K562 treated with DMSO at 1 percent for 4 hours (cell line): ENCODE measurements around the gene PCDHGA6. TPM values are rescaled to one million over a fixed set of nuclear protein-coding genes. Genes with fewer than 3 reads are reported as not detected.

ENCODE experiments used
- total RNA-seq: library from RNA; unstranded; fragments of 300-600 nt; gene quantifications from 2 replicates; pipeline ENCODE4 v1.2.3, GENCODE V29; 2022; ENCODE audit not compliant: insufficient read depth

PCDHGA6 gene
- total RNA-seq, 1 experiment from 2014 or later = 0.35 TPM

DNA sequence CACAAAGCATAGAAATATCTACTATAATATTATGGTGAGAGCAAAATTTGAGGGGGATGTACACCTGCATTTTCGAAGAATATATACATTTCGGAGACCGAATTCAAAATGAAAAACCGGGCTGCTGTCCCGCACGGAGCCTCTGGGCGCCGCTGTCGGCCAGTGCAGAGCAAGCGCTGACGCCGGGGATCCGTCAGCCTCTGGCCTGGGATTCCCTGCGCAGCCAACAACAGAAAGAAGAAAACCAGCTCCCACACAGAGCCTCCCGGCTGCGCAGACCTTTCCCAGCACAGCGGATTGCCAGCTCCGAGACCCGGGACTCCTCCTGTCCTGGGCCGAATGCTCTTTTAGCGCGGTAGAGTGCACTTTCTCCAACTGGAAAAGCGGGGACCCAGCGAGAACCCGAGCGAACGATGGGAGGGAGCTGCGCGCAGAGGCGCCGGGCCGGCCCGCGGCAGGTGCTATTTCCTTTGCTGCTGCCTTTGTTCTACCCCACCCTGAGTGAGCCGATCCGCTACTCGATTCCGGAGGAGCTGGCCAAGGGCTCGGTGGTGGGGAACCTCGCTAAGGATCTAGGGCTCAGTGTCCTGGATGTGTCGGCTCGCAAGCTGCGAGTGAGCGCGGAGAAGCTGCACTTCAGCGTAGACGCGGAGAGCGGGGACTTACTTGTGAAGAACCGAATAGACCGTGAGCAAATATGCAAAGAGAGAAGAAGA is 34.3 kb downstream of the PCDHGA6 start, which contains the start of gene PCDHGB6:
Gene PCDHGB6, plus strand, starts transcription at position 232 of the 716 bp plus-strand sequence. Its CDS starts 182 bp downstream, at position 414.

DNA sequence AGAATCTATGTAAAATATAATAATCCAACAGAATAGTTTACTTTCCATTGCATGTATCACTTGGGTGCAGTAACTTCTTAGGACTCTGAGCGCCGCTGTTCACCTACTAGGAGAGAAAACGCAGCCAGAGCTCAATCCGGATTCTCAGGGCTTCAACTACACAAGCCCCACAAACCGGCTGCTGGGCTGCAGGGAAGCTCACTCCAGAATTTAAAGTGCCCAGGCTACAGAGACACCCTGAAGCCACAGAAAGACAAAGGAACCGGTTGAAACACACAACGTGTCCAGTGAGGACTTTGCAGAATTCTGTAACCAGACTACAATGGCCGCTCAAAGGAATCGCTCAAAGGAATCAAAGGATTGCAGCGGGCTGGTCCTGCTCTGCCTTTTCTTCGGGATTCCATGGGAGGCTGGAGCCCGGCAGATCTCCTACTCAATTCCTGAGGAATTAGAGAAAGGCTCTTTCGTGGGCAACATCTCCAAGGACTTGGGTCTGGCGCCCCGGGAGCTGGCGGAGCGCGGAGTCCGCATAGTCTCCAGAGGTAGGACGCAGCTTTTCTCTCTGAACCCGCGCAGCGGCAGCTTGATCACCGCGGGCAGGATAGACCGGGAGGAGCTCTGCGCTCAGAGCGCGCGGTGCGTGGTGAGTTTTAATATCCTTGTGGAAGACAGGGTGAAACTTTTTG is 39.3 kb downstream of the PCDHGA6 start, which contains the start of gene PCDHGA10:
Gene PCDHGA10, plus strand, starts transcription at position 134 of the 686 bp plus-strand sequence. Its CDS starts 189 bp downstream, at position 323.

DNA sequence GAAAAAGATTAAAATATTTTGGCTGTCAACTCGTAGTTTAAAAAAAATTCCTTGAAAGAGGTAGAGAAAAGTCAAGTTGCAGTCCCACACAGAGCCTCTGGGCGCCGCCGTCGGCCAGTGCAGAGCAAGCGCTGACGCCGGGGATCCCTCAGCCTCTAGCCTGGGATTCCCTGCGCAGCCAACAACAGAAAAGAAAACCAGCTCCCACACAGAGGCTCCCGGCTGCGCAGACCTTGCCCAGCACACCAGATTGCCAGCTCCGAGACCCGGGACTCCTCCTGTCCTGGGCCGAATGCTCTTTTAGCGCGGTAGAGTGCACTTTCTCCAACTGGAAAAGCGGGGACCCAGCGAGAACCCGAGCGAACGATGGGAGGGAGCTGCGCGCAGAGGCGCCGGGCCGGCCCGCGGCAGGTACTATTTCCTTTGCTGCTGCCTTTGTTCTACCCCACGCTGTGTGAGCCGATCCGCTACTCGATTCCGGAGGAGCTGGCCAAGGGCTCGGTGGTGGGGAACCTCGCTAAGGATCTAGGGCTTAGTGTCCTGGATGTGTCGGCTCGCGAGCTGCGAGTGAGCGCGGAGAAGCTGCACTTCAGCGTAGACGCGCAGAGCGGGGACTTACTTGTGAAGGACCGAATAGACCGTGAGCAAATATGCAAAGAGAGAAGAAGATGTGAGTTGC is 43.9 kb downstream of the PCDHGA6 start, which contains the start of gene PCDHGB7:
Gene PCDHGB7, plus strand, starts transcription at position 184 of the 679 bp plus-strand sequence. Its CDS starts 183 bp downstream, at position 367.

DNA sequence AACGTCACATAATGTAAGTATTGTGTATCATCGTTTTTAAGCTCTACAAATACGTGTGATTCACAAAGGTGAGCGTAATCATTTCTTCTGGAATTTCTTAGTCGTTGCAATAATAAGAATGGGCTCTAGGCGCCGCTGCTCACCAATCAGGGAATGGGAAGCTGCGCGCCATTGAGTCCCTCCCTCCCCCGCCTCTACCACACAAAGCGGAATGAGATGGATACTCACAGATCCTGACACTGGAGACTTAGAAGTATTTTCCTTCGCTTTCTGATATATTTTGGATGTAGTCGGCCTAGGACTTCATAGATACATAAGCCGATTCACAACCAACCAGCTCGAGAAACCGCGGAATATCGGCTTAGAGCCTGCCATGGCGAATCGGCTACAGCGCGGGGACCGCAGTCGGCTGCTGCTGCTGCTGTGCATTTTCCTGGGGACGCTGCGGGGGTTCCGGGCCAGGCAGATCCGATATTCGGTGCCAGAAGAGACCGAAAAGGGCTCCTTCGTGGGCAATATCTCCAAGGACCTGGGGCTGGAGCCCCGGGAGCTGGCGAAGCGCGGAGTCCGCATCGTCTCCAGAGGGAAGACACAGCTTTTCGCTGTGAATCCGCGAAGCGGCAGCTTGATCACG is 47.3 kb downstream of the PCDHGA6 start, which contains the start of gene PCDHGA11:
Gene PCDHGA11, plus strand, starts transcription at position 197 of the 634 bp plus-strand sequence. Its CDS starts 177 bp downstream, at position 374.

Other genes starting within 250 kb of the PCDHGA6 start
- not detected in 2 replicates for gene PCDHB5, start 238.7 kb upstream of the PCDHGA6 start, total RNA-seq
- not detected in 2 replicates for gene PCDHB6, start 223.8 kb upstream of the PCDHGA6 start, total RNA-seq
- not detected in 2 replicates for gene PCDHB7, start 201.2 kb upstream of the PCDHGA6 start, total RNA-seq
- not detected in 2 replicates for gene PCDHB8, start 196.1 kb upstream of the PCDHGA6 start, total RNA-seq
- gene PCDHB16, start 191.5 kb upstream of the PCDHGA6 start, total RNA-seq = not detected in 2 replicates
- not detected in 2 replicates for gene PCDHB9, start 186.7 kb upstream of the PCDHGA6 start, total RNA-seq
- gene PCDHB10, start 181.5 kb upstream of the PCDHGA6 start, total RNA-seq = not detected in 2 replicates
- not detected in 2 replicates for gene PCDHB11, start 174.3 kb upstream of the PCDHGA6 start, total RNA-seq
- gene PCDHB12, start 165.2 kb upstream of the PCDHGA6 start, total RNA-seq = not detected in 2 replicates
- gene PCDHB13, start 160.0 kb upstream of the PCDHGA6 start, total RNA-seq = not detected in 2 replicates
- gene PCDHB14, start 150.5 kb upstream of the PCDHGA6 start, total RNA-seq = not detected in 2 replicates
- not detected in 2 replicates for gene PCDHB15, start 128.5 kb upstream of the PCDHGA6 start, total RNA-seq
- gene SLC25A2, start 69.8 kb upstream of the PCDHGA6 start, total RNA-seq = not detected in 2 replicates
- 87.4 and 92.8 TPM in 2 replicates for gene TAF7, start 53.1 kb upstream of the PCDHGA6 start, total RNA-seq
- 0.37 TPM in 1 of 2 replicates, not detected in the other for gene PCDHGA1, start 43.4 kb upstream of the PCDHGA6 start, total RNA-seq
- gene PCDHGA2, start 35.1 kb upstream of the PCDHGA6 start, total RNA-seq = 0.12 TPM in 1 of 2 replicates, not detected in the other
- 0.46 TPM in 1 of 2 replicates, not detected in the other for gene PCDHGA3, start 30.1 kb upstream of the PCDHGA6 start, total RNA-seq
- gene PCDHGB1, start 23.8 kb upstream of the PCDHGA6 start, total RNA-seq = not detected in 2 replicates
- 0.42 and 0.76 TPM in 2 replicates for gene PCDHGA4, start 18.9 kb upstream of the PCDHGA6 start, total RNA-seq
- gene PCDHGB2, start 13.9 kb upstream of the PCDHGA6 start, total RNA-seq = 0.48 and 0.70 TPM in 2 replicates
- 0.16 TPM in 1 of 2 replicates, not detected in the other for gene PCDHGA5, start 9.7 kb upstream of the PCDHGA6 start, total RNA-seq
- 0.51 and 0.74 TPM in 2 replicates for gene PCDHGB3, start 3.6 kb upstream of the PCDHGA6 start, total RNA-seq
- not detected in 2 replicates for gene PCDHGA7, start 8.9 kb downstream of the PCDHGA6 start, total RNA-seq
- gene PCDHGB4, start 13.8 kb downstream of the PCDHGA6 start, total RNA-seq = 0.21 TPM in 1 of 2 replicates, not detected in the other
- 0.24 TPM in 1 of 2 replicates, not detected in the other for gene PCDHGA8, start 18.7 kb downstream of the PCDHGA6 start, total RNA-seq
- not detected in 2 replicates for gene PCDHGB5, start 24.1 kb downstream of the PCDHGA6 start, total RNA-seq
- not detected in 2 replicates for gene PCDHGA9, start 28.9 kb downstream of the PCDHGA6 start, total RNA-seq
- gene PCDHGB6, start 34.1 kb downstream of the PCDHGA6 start, total RNA-seq = not detected in 2 replicates
- not detected in 2 replicates for gene PCDHGA10, start 39.1 kb downstream of the PCDHGA6 start, total RNA-seq
- gene PCDHGB7, start 43.8 kb downstream of the PCDHGA6 start, total RNA-seq = not detected in 2 replicates
- gene PCDHGA11, start 47.2 kb downstream of the PCDHGA6 start, total RNA-seq = not detected in 2 replicates
- gene PCDHGA12, start 56.6 kb downstream of the PCDHGA6 start, total RNA-seq = not detected in 2 replicates
- not detected in 2 replicates for gene PCDHGC3, start 102.1 kb downstream of the PCDHGA6 start, total RNA-seq
- gene PCDHGC4, start 111.1 kb downstream of the PCDHGA6 start, total RNA-seq = not detected in 2 replicates
- not detected in 2 replicates for gene PCDHGC5, start 115.2 kb downstream of the PCDHGA6 start, total RNA-seq
- gene DIAPH1, start 245.1 kb downstream of the PCDHGA6 start, total RNA-seq = 152 and 168 TPM in 2 replicates